Tibial nerve (tissue), 4 donors: Measurements from ENCODE around the gene DYNC1LI2. TPM values are rescaled to one million over a fixed set of nuclear protein-coding genes. Genes with fewer than 3 reads are reported as not detected.
A peak's percentile ranks its signal among the peaks of the same experiment; 100 is the strongest.
"Not testable (repeated sequence)": the region's sequence is repeated elsewhere in the genome, so short reads cannot be mapped to it uniquely, and the experiment has no call there.

Source experiments
- DNase-seq, 2 donors: peaks; one replicate each; pipeline ENCODE4 v3.0.0-alpha.2; 2019; ENCODE audit warnings: low spot score in 2 of 2
- H3K27ac ChIP-seq, 4 donors: fragments of 200-600 bp; sonication (generic) in 3 of 4; one replicate each; pipeline ENCODE4 v1.5.1; 2017 to 2019; ENCODE audit warnings: mild to moderate bottlenecking in 1 of 4
- H3K27me3 ChIP-seq, 2 donors: fragments of 200-600 bp; sonication (generic) in 1 of 2; one replicate each; pipeline versions ENCODE4 v1.5.1 to v1.6.0; 2017 to 2019
- H3K36me3 ChIP-seq, 3 donors: fragments of 200-600 bp; sonication (generic); one replicate each; pipeline ENCODE4 v1.5.1; 2018 to 2019
- H3K4me1 ChIP-seq, 4 donors: fragments of 200-600 bp; sonication (generic) in 3 of 4; one replicate each; pipeline ENCODE4 v1.5.1; 2017 to 2019
- H3K4me3 ChIP-seq, 4 donors: fragments of 200-600 bp; sonication (generic) in 3 of 4; one replicate each; pipeline ENCODE4 v1.5.1; 2017 to 2019; ENCODE audit warnings: mild to moderate bottlenecking in 1 of 4, moderate library complexity in 1 of 4
- H3K9me3 ChIP-seq, 4 donors: fragments of 200-600 bp; sonication (generic) in 3 of 4; one replicate each; pipeline ENCODE4 v1.5.1; 2017 to 2019
- CTCF ChIP-seq, 5 experiments: fragments of 200-600 bp in 3 of 5; fragments of 450-650 bp in 2 of 5; sonication (generic) in 3 of 5; IDR thresholded peaks; one replicate each; pipeline ENCODE4 v1.5.1; 2016 to 2019; ENCODE audit warnings: antibody characterized with exemption in 5 of 5, mild to moderate bottlenecking in 3 of 5, moderate library complexity in 2 of 5
- EP300 ChIP-seq, 2 donors: sonication (generic); formaldehyde crosslinking; IDR thresholded peaks; one replicate each; pipeline ENCODE4 v1.6.1; 2017; ENCODE audit warnings: antibody characterized with exemption in 2 of 2, mild to moderate bottlenecking in 1 of 2
- POLR2A ChIP-seq, 2 donors: fragments of 450-650 bp; IDR thresholded peaks; one replicate each; pipeline ENCODE4 v1.6.1; 2017; ENCODE audit warnings: antibody characterized with exemption in 2 of 2, mild to moderate bottlenecking in 2 of 2, moderate library complexity in 2 of 2
- WGBS, 2 donors: methylation state at CpG; one replicate each; pipeline ENCODE4 v1.1.5; 2018; 5-methylcytosine and 5-hydroxymethylcytosine counted together
- total RNA-seq, 4 donors: library from RNA; depleted of rRNA; stranded (reverse); fragments of >200 nt; gene quantifications; one replicate each; pipeline ENCODE4 v1.1.0, GENCODE V29; 2016

Gene DYNC1LI2
- total RNA-seq, 4 donors from 2014 or later, result 248 to 363 (median 266) TPM

DNA sequence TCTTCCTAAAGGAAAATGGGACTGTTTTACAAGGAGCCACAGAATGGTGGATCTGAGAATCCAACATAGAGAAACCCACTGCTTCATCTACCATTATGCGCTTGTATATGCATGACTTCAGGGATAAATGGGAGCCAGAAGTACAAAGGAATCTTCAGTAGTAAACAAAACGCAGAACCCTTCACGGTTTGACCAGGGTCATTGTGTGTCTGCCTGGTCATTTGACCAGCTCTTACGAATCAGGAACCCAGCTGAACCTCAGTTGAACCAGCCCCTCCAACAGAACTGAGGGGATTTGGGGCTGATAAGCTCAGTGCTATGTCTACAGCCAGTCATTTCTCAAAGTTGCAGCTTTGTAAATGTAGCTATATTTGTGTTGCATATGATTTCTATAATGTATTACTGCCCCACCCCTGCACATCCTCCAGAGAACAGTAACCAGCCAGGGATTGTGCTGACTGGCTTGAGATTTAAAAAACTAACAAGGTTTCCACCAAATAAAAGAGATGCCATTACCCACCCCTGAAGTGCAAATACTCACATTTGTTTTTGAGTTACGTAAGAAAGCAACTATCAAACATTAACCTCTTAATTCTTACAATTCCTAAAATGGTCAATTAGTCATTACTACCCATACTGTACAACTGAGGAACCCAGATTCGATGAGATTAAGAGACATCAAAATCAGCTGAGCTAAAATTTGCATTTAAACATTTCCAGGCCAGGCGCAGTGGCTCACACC lies 61.1 kb downstream of the DYNC1LI2 start:
- Histone ChIP-seq H3K4me3 (no peak overlapping the region), H3K36me3 (no peaks in the 10 kb centered on the region)

DNA sequence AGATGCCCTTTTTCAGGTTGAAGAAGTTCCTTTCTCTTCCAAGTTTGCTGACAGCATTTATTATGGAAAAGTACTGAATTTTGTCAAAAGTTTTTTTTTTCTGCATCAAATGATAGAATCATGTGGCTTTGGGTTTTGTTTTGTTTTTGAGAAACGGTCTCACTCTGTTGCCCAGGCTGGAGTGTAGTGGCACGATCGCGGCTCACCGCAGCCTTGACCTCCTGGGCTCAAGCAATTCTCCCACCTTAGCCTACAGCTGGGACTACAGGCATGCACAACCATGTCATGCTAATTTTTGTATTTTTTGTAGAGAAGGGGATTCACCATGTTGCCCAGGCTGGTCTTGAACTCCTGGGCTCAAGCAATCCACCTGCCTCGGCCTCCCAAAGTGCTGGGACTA lies 62.1 kb downstream of the DYNC1LI2 start:
- TF ChIP-seq CTCF (IDR thresholded peaks at IDR 0.05) (no peak), EP300 (IDR thresholded peaks at IDR 0.05) (no peak), POLR2A (IDR thresholded peaks at IDR 0.05) (no peak)
- WGBS, 2 donors, result 90% methylated on average over 6 of the region's 6 CpGs
- no peak for DNase-seq
- H3K27ac ChIP-seq, result no peak overlapping the region
- H3K4me3 ChIP-seq, result no peak overlapping the region
- H3K36me3 ChIP-seq, result no peaks in the 10 kb centered on the region
- H3K4me1 ChIP-seq, result no peaks in the 10 kb centered on the region
- no peaks in the 10 kb centered on the region for H3K9me3 ChIP-seq
- no peaks in the 10 kb centered on the region for H3K27me3 ChIP-seq

More for the DNA sequence above, 61.1 kb downstream of the DYNC1LI2 start:
- Histone ChIP-seq H3K27ac (no peak overlapping the region), H3K9me3 (no peaks in the 10 kb centered on the region), H3K4me1 (peaks cover 0 to 7% (median under 1%) of the 10 kb centered on the region in 4 donors), H3K27me3 (no peaks in the 10 kb centered on the region)
- DNase-seq, result no peak
- WGBS, 2 donors, result 65 to 68% methylated on average over 7 of the region's 7 CpGs
- TF ChIP-seq CTCF (IDR thresholded peaks at IDR 0.05) (no peak), EP300 (IDR thresholded peaks at IDR 0.05) (no peak), POLR2A (IDR thresholded peaks at IDR 0.05) (no peak)

- TF ChIP-seq POLR2A (IDR thresholded peaks at IDR 0.05) (no peak), CTCF (IDR thresholded peaks at IDR 0.05) (no peak)
- Histone ChIP-seq H3K4me1 (no peaks in the 10 kb centered on the region), H3K9me3 (no peaks in the 10 kb centered on the region), H3K27me3 (no peaks in the 10 kb centered on the region), H3K36me3 (no peaks in the 10 kb centered on the region), H3K4me3 (no peak overlapping the region), H3K27ac (no peak overlapping the region)
- WGBS, 2 donors, result 94 to 96% methylated on average over 9 of the region's 9 CpGs
- DNase-seq, result no peak
Observed at GRCh38 chr16:66687906-66688625, 63.3 kb downstream of the DYNC1LI2 start.

DNA sequence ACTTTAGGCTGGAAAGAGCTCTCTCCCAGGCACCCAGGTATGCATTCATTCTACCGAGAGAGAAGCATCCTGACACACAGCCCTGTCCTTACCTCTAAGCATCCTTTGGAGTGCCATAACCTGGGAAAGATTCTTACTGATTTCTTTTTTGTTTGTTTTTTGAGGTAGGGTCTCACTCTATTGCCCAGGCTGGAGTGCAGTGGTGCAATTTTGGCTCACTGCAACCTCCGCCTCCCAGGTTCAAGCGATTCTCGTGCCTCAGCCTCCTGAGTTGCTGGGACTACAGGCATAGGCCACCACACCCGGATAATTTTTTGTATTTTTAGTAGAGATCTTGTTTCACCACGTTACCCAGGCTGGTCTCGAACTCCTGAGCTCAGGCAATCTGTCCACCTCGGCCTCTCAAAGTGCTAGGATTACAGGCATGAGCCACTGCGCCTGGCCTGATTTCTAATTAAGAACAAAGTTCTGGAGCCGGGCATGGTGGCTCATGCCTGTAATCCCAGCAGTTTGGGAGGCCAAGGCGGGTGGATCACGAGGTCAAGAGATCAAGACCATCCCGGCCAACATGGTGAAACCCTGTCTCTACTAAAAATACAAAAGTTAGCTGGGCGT lies 65.8 kb downstream of the DYNC1LI2 start:
- not testable (repeated sequence) for H3K27ac ChIP-seq, H3K4me3 ChIP-seq, H3K27me3 ChIP-seq, DNase-seq, H3K36me3 ChIP-seq, H3K9me3 ChIP-seq
- peaks cover 0 to 13% (median 0%) of the 10 kb centered on the region in 4 donors for H3K4me1 ChIP-seq
- 92 to 93% methylated on average over 14 of the region's 14 CpGs for WGBS, 2 donors

- WGBS, 2 donors, result 35 to 49% methylated on average over 1 of the region's 1 CpG
- TF ChIP-seq POLR2A (IDR thresholded peaks at IDR 0.05), result no peak
- no peak for TF ChIP-seq EP300 (IDR thresholded peaks at IDR 0.05)
- no peak for TF ChIP-seq CTCF (IDR thresholded peaks at IDR 0.05)
- no peak for DNase-seq
- H3K9me3 ChIP-seq, result no peaks in the 10 kb centered on the region
- H3K27ac ChIP-seq, result peak overlapping the region in 1 of 4 donors; percentile 3
- peaks cover 0 to 10% (median 0%) of the 10 kb centered on the region in 3 donors for H3K36me3 ChIP-seq
- no peak overlapping the region for H3K4me3 ChIP-seq
- peaks cover 0 to 13% (median 0%) of the 10 kb centered on the region in 4 donors for H3K4me1 ChIP-seq
- H3K27me3 ChIP-seq, result no peaks in the 10 kb centered on the region
Observed at GRCh38 chr16:66682271-66682670, 69.1 kb downstream of the DYNC1LI2 start.
